Mucosa of descending colon (tissue), 3 donors: ENCODE measurements around the gene PPM1A. TPM values are rescaled to one million over a fixed set of nuclear protein-coding genes. Genes with fewer than 3 reads are reported as not detected.

Experiments
- ATAC-seq: fragments of 200-7000 bp; cut with Tn5 transposase; one replicate; pipeline ENCODE4 v1.9.1; 2020; ENCODE audit warnings: mild to moderate bottlenecking, moderate library complexity
- DNase-seq, 3 donors: peaks; one replicate each; pipeline ENCODE4 v3.0.0-alpha.2; 2020
- H3K36me3 ChIP-seq: fragments of 200-600 bp; one replicate; pipeline ENCODE4 v1.8.0; 2021; ENCODE audit warnings: low read depth, mild to moderate bottlenecking
- H3K4me1 ChIP-seq: fragments of 200-600 bp; one replicate; pipeline ENCODE4 v1.8.0; 2021; ENCODE audit warnings: low read depth, mild to moderate bottlenecking
- H3K4me3 ChIP-seq: fragments of 200-600 bp; one replicate; pipeline ENCODE4 v1.8.0; 2021; ENCODE audit warnings: mild to moderate bottlenecking
- H3K9me3 ChIP-seq: fragments of 200-600 bp; one replicate; pipeline ENCODE4 v1.8.0; 2021; ENCODE audit warnings: mild to moderate bottlenecking
- CTCF ChIP-seq: fragments of 200-600 bp; IDR thresholded peaks from one replicate; pipeline ENCODE4 v1.8.0; 2022; ENCODE audit warnings: antibody characterized with exemption, mild to moderate bottlenecking
- intact Hi-C, 2 donors: fragments of 100-400 bp; cut with DNase I in 1 of 2; cut with micrococcal nuclease in 1 of 2; formaldehyde crosslinking; loops; one replicate each; pipeline versions ENCODE4 v1.11.0 to v1.11.1; 2022; cut with DNase I, micrococcal nuclease
- total RNA-seq, 3 donors: library from RNA; stranded (reverse); fragmentation: NEBNext Ultra II Directional in 2 of 3; extraction: Animal tissue kit (Norgen Biotek cat#: 25700) in 2 of 3; gene quantifications; one replicate each; pipeline versions ENCODE4 v1.2.1 to v1.2.4, GENCODE V29; 2021 to 2023
- donor health status: DM: no; HTN: no; CAD: no; lungs with moderate emphysema.
- donor health status: DM: no; HTN: no; CAD: no.
- donor health status: DM: no; HTN: yes; CAD: no.

The PPM1A gene
- total RNA-seq, 3 donors from 2014 or later, result 102 to 124 (median 111) TPM

GRCh38 chr14:60273956-60274355 is 24.9 kb downstream of the PPM1A start:
- Histone ChIP-seq H3K36me3 (no peaks in the 10 kb centered on the region), H3K4me3 (no peak overlapping the region), H3K4me1 (no peaks in the 10 kb centered on the region), H3K9me3 (no peaks in the 10 kb centered on the region)
- no peak for TF ChIP-seq CTCF
- intact Hi-C loops, result no loop called here
- ATAC-seq (no peak), DNase-seq (no peak)

GRCh38 chr14:60274448-60274847 is 25.4 kb downstream of the PPM1A start:
- DNase-seq, result no peak
- Histone ChIP-seq H3K4me1 (no peaks in the 10 kb centered on the region), H3K36me3 (no peaks in the 10 kb centered on the region), H3K4me3 (no peak overlapping the region), H3K9me3 (no peaks in the 10 kb centered on the region)
- TF ChIP-seq CTCF, result no peak
- ATAC-seq, result no peak
- intact Hi-C loops, result no loop called here

- no peaks in the 10 kb centered on the region for H3K4me1 ChIP-seq
- no peaks in the 10 kb centered on the region for H3K9me3 ChIP-seq
- TF ChIP-seq CTCF, result no peak
- no peaks in the 10 kb centered on the region for H3K36me3 ChIP-seq
- intact Hi-C loops, result no loop called here
- DNase-seq, result no peak
- no peak for ATAC-seq
- H3K4me3 ChIP-seq, result no peak overlapping the region
These were observed 26.9 kb downstream of the PPM1A start for GRCh38 chr14:60275932-60276331.

- DNase-seq (no peak), ATAC-seq (no peak)
- no peaks in the 10 kb centered on the region for H3K9me3 ChIP-seq
- H3K4me3 ChIP-seq, result no peak overlapping the region
- no peaks in the 10 kb centered on the region for H3K36me3 ChIP-seq
- TF ChIP-seq CTCF, result no peak
- intact Hi-C loops, result no loop called here
- H3K4me1 ChIP-seq, result no peaks in the 10 kb centered on the region
These were observed 27.3 kb downstream of the PPM1A start for GRCh38 chr14:60276347-60276746.

- Histone ChIP-seq H3K9me3 (no peaks in the 10 kb centered on the region), H3K4me3 (no peak overlapping the region), H3K36me3 (no peaks in the 10 kb centered on the region), H3K4me1 (no peaks in the 10 kb centered on the region)
- no peak for DNase-seq
- no peak for TF ChIP-seq CTCF
- ATAC-seq, result no peak
- intact Hi-C loops, result no loop called here
These were observed 28.7 kb downstream of the PPM1A start for GRCh38 chr14:60277605-60278190.

- TF ChIP-seq CTCF, result no peak
- H3K9me3 ChIP-seq, result no peaks in the 10 kb centered on the region
- intact Hi-C loops, result no loop called here
- no peak for ATAC-seq
- no peak overlapping the region for H3K4me3 ChIP-seq
- no peaks in the 10 kb centered on the region for H3K4me1 ChIP-seq
- no peak for DNase-seq
- H3K36me3 ChIP-seq, result no peaks in the 10 kb centered on the region
These were observed 29.3 kb downstream of the PPM1A start for GRCh38 chr14:60278350-60278749.
